Measurements from ENCODE around the gene FBXO3. TPM values are rescaled to one million over a fixed set of nuclear protein-coding genes. Genes with fewer than 3 reads are reported as not detected.

Gene FBXO3
- total RNA-seq, 1 donor from 2014 or later, result 13.9 TPM

DNA sequence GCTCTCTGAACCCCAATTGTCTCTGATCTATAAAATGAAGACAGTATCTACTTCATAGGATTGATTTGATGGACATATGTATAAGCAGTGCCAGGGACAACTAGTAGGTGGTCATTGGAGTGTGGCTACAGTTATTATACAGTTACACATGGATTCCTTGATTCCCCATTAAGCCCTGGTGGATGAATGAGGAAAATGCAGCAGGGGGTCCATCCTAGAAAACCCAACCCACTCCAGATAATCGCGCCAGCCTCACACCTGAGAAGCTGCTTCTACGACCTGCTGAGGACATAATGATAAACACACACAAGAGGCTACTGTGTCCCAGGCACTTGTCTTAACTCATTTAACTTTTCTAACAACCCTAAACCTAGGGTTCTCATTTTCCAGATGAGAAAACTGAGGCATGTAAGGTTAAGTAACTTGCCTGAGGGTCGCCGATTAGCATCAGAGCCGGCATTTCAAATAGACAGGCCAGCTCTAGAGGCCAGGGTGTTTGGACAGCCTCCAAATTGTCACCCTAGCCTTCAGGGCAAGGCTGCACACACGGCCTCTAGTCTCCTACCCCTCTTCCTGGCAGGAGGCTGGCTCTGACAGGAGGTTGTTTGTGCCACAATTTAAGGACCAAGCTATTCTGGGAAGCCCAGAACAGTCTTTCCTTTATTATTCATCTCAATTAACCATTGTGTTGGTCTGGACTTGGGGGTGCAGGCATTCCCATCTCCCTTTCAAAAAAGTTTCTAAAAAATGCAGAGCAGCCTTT is 69.9 kb downstream of the FBXO3 start:
- Mint-ChIP-seq H3K27ac (no peak overlapping the region), H3K4me1 (ENCODE audit: low read depth) (peaks cover 21% of the 10 kb centered on the region), H3K9me3 (no peaks in the 10 kb centered on the region), H3K36me3 (ENCODE audit: low read depth) (peaks cover 18% of the 10 kb centered on the region), H3K27me3 (ENCODE audit: low read depth) (peaks cover 6% of the 10 kb centered on the region), H3K4me3 (ENCODE audit: low read depth) (no peak overlapping the region)
- intact Hi-C loops (cut with micrococcal nuclease), result loop anchor here (5.0 to 10.0 kb wide), 2 partner anchors 33 to 540 kb away; partner anchors contain the start of genes CD59 and CSTF3
- no peak for DNase-seq (ENCODE audit: low spot score)

DNA sequence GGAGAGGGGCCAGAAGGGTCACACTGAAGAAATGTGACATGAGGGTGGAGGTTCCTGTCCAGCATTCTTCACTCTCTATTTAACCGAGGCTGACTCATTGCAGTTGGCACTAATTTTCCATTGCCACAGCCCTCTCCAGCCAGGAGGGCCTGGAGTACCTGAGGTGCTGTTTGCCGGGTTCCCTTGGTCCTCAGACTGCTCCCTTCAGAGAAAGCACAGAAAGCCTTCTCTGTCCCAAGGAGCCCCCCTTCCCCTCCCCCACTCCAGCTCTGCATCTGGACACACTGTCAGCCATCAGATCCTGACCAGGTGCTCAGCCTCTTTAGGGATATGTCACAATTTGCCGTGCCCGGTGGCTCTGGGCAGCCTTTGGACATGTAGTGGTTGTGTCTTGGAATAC is 70.5 kb downstream of the FBXO3 start:
- Mint-ChIP-seq H3K4me3 (ENCODE audit: low read depth) (no peak overlapping the region), H3K27me3 (ENCODE audit: low read depth) (peaks cover 9% of the 10 kb centered on the region), H3K4me1 (ENCODE audit: low read depth) (peaks cover 21% of the 10 kb centered on the region), H3K9me3 (no peaks in the 10 kb centered on the region), H3K27ac (no peak overlapping the region), H3K36me3 (ENCODE audit: low read depth) (peaks cover 12% of the 10 kb centered on the region)
- no peak for DNase-seq (ENCODE audit: low spot score)
- intact Hi-C loops (cut with micrococcal nuclease), result loop anchor here (5.0 to 10.0 kb wide), 2 partner anchors 34 to 539 kb away; partner anchors contain the start of genes CD59 and CSTF3

DNA sequence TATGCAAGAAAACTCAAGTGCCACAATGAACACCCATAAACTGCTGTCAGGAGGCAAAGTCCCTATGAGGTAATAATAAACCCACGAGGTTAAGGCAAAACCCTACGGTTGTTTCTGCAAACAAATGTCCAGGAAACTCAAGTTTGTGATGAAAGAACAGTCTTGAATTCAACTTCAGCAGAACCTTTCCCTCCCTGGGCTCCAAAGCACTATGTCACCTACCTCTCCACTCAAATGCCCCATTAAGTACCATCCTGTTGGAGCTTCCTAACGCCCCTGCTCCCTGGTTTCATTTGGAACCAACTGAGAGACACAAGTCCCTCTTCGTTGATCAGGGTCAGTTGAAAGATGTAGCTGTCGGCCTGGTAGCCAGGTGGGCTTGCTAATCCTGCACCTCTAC is 71.1 kb downstream of the FBXO3 start:
- peaks cover 8% of the 10 kb centered on the region for H3K36me3 Mint-ChIP-seq (ENCODE audit: low read depth)
- DNase-seq (ENCODE audit: low spot score), result no peak
- intact Hi-C loops (cut with micrococcal nuclease), result loop anchor here (5.0 to 10.0 kb wide), 2 partner anchors 34 to 538 kb away; partner anchors contain the start of genes CD59 and CSTF3
- no peak overlapping the region for H3K27ac Mint-ChIP-seq
- peaks cover 11% of the 10 kb centered on the region for H3K27me3 Mint-ChIP-seq (ENCODE audit: low read depth)
- H3K4me1 Mint-ChIP-seq (ENCODE audit: low read depth), result peaks cover 21% of the 10 kb centered on the region
- H3K9me3 Mint-ChIP-seq, result no peaks in the 10 kb centered on the region
- no peak overlapping the region for H3K4me3 Mint-ChIP-seq (ENCODE audit: low read depth)

DNA sequence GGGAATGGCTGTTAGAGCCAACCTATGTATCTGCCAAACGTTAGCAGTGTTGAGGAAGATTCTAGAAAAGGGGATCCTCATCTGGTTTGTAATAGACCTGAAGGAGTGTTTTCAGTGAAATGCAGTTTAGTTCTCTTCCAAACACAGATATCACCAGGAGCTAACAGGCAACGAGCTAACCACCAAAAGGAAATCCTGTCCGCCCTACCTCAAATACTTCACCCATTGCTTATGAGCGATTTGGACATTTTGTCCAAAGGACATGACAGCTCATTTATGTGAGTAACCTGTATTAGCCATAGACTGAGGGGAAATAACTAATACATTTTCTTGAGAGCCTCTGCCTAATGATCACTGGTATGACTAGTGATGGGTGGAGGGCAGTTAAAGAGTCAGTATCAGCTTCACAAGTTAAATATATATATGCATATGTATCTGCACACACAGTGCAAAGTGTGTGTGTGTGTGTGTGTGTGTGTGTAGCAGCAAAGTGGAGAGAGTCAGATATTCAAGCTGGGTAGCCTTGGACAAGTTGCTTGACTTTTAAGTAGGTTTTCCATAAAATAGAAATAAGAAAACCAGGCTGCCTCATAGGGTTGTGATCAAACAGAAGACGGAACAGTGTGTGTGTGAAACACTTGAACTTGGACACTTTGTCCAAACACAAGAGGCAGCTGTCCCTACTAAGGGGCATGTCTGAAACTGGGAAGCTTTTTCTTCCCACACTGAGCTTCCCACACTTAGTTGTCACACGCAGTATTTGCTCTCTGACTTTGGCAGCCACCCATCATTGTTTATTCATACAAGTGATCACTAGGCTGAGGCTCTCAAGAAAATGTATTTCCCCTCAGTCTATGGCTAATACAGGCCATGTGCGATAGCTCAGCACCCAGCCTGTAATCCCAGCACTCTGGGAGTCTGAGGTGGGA is 72.8 kb downstream of the FBXO3 start:
- Mint-ChIP-seq H3K4me1 (ENCODE audit: low read depth) (peaks cover 16% of the 10 kb centered on the region), H3K4me3 (ENCODE audit: low read depth) (peak overlapping the region; percentile 84), H3K9me3 (no peaks in the 10 kb centered on the region), H3K27me3 (ENCODE audit: low read depth) (peaks cover 26% of the 10 kb centered on the region), H3K27ac (no peak overlapping the region), H3K36me3 (ENCODE audit: low read depth) (peaks cover 4% of the 10 kb centered on the region)
- no peak for DNase-seq (ENCODE audit: low spot score)
- intact Hi-C loops (cut with micrococcal nuclease), result loop anchor here (1.0 to 10.0 kb wide), 4 partner anchors 21 to 537 kb away; partner anchors contain the start of genes CD59, CSTF3 and FBXO3

DNA sequence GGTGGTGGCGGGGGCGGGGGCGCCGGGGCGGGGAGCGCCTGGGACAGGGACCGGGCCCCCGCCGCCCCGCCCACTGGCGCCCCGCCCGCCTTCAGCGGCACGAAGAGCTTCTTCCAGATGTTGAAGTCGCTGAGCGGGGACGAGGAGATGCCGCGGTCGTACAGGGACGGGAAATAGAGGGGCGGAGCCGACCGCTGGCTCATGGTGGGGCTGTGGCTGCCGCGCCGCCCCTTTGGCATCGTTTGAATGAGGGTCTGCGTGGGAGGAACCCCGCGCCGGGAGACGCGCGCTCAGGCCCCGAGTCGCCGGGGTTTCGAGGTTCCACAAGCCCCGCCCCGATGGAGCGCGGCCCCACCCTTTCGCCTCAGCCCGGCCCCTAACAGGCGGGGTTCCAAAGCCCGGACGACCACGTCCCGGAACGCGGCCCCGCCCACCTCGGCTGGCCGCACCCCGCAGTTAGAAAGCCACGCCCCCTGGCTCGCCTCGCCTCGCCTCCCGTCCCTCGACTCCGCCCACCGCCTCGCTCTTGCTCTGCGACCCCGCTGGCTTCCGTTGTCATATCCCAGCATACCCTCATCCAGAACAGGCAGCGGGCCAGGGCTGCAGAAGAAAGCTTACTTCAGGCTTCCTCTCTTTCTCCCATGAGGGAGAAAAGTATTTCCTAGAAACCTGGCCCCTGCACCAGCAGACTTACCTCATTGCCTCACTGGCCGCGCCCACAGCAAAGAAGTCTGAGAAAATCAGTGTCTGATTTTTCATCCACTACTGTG is 73.6 kb downstream of the FBXO3 start, which contains the start of gene C11orf91:
Gene C11orf91 (minus strand): TSS at position 325 of the 770 bp plus-strand sequence. CDS start 86 bp downstream, at position 239.
- intact Hi-C loops (cut with micrococcal nuclease), result loop anchor here (1.0 to 10.0 kb wide), 4 partner anchors 22 to 536 kb away; partner anchors contain the start of genes CD59, CSTF3 and FBXO3
- peaks cover 14% of the 10 kb centered on the region for H3K4me1 Mint-ChIP-seq (ENCODE audit: low read depth)
- H3K27ac Mint-ChIP-seq, result peak within 1 kb of the TSS; percentile 14
- H3K27me3 Mint-ChIP-seq (ENCODE audit: low read depth), result peaks cover 31% of the 10 kb centered on the region
- H3K9me3 Mint-ChIP-seq, result no peaks in the 10 kb centered on the region
- H3K36me3 Mint-ChIP-seq (ENCODE audit: low read depth), result no peaks in the 10 kb centered on the region
- DNase-seq (ENCODE audit: low spot score), result peak; percentile 92
- H3K4me3 Mint-ChIP-seq (ENCODE audit: low read depth), result peak within 1 kb of the TSS; percentile 84

DNA sequence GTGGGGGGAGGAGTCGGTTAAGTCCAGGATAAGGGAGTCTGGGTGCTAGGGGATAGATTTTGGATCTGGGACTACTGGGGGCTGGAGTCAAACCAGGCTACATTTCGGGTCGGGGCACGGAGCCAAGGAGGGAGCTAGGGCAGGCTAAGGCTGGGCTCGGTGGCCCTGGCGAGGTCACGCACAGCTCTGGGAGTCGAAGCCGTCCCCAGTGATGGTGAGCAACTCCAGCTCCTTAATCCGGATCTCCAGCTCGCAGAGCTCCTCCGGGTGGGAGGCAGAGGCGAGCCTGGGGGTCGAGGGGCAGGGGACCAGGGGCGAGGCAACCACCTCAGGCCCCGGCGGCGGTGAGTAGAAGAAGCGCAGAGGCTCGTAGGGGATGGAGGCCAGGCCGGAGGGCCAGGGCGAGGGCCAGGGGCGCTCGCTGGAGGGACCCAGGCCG is 74.2 kb downstream of the FBXO3 start:
- no peaks in the 10 kb centered on the region for H3K9me3 Mint-ChIP-seq
- H3K27me3 Mint-ChIP-seq (ENCODE audit: low read depth), result peaks cover 31% of the 10 kb centered on the region
- intact Hi-C loops (cut with micrococcal nuclease), result loop anchor here (2.0 to 10.0 kb wide), 3 partner anchors 37 to 535 kb away; partner anchors contain the start of genes CD59, CSTF3 and FBXO3
- H3K4me1 Mint-ChIP-seq (ENCODE audit: low read depth), result peaks cover 14% of the 10 kb centered on the region
- DNase-seq (ENCODE audit: low spot score), result no peak
- peak overlapping the region; percentile 8 for H3K27ac Mint-ChIP-seq
- peak overlapping the region; percentile 61 for H3K4me3 Mint-ChIP-seq (ENCODE audit: low read depth)
- no peaks in the 10 kb centered on the region for H3K36me3 Mint-ChIP-seq (ENCODE audit: low read depth)

DNA sequence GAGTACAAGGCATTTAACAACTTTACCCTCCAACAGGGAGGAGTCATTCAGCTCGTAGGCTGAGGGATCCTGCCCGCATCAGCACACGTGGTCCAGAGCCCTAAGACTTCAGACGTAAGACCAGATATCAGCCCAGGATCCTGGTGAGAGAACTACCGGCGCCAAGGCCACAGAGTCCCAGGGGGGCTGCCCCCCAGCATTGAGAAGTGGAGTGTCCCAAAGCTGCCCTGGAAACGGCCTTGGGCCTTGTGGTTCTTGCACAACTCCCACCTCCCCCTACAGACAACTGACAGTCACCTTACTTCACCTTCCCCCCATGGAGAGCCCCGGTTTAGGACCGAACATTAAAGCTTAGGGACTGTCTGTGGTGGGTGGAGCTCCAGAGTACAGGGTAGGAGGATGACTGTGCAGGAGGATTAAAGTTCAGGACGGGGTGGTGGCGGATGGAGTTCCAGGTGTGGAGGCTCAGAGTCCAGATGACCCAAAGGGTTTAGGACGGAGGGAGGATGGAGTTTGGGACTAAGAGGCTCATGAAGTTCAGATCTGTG is 74.7 kb downstream of the FBXO3 start:
- Mint-ChIP-seq H3K27ac (peak overlapping the region; percentile 8), H3K9me3 (no peaks in the 10 kb centered on the region), H3K4me3 (ENCODE audit: low read depth) (peak overlapping the region; percentile 61), H3K36me3 (ENCODE audit: low read depth) (no peaks in the 10 kb centered on the region), H3K4me1 (ENCODE audit: low read depth) (peaks cover 14% of the 10 kb centered on the region), H3K27me3 (ENCODE audit: low read depth) (peaks cover 31% of the 10 kb centered on the region)
- intact Hi-C loops (cut with micrococcal nuclease), result loop anchor here (2.0 to 10.0 kb wide), 3 partner anchors 38 to 535 kb away; partner anchors contain the start of genes CD59, CSTF3 and FBXO3
- DNase-seq (ENCODE audit: low spot score), result no peak

DNA sequence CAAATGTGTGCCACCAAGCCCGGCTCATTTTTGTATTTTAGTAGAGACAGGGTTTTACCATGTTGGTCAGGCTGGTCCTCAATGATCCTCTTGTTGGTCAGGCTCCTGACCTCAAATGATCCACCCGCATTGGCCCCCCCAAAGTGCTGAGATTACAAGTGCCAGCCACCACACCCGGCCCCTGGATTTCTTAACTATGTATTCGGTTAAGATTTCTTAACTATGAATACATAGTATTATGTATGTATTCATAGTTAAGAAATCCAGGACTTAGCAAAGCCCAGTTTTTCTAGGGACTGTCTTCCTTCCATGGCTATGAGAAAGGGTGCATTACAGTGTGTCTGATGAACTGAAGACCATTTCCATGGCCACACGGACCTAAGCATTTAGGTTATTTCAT is 75.4 kb downstream of the FBXO3 start:
- Mint-ChIP-seq H3K4me3 (ENCODE audit: low read depth) (no peak overlapping the region), H3K27ac (no peak overlapping the region), H3K27me3 (ENCODE audit: low read depth) (peaks cover 31% of the 10 kb centered on the region), H3K36me3 (ENCODE audit: low read depth) (no peaks in the 10 kb centered on the region), H3K9me3 (no peaks in the 10 kb centered on the region), H3K4me1 (ENCODE audit: low read depth) (peaks cover 14% of the 10 kb centered on the region)
- DNase-seq (ENCODE audit: low spot score), result no peak
- intact Hi-C loops (cut with micrococcal nuclease), result no loop called here

DNA sequence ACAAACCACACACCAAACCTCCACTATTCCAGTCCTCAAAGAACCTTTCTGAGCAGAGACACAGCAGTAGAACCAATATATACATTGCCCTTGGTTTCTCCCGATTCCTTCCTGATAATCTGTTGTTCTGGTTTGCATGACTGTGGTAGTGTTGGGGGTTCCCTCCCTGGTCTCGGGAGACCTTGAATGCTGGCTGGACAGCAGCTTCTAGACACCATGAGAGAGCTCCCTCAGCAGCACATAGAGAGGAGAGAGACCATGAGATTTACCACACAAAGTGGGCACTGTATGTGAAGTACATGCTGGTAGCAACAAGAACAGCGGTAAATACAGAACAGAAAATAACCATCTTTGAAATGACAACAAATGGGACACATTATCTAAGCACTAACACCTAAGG is 76.3 kb downstream of the FBXO3 start:
- no peaks in the 10 kb centered on the region for H3K9me3 Mint-ChIP-seq
- H3K36me3 Mint-ChIP-seq (ENCODE audit: low read depth), result no peaks in the 10 kb centered on the region
- peaks cover 14% of the 10 kb centered on the region for H3K4me1 Mint-ChIP-seq (ENCODE audit: low read depth)
- intact Hi-C loops (cut with micrococcal nuclease), result no loop called here
- no peak overlapping the region for H3K27ac Mint-ChIP-seq
- H3K4me3 Mint-ChIP-seq (ENCODE audit: low read depth), result no peak overlapping the region
- DNase-seq (ENCODE audit: low spot score), result no peak
- peaks cover 34% of the 10 kb centered on the region for H3K27me3 Mint-ChIP-seq (ENCODE audit: low read depth)

DNA sequence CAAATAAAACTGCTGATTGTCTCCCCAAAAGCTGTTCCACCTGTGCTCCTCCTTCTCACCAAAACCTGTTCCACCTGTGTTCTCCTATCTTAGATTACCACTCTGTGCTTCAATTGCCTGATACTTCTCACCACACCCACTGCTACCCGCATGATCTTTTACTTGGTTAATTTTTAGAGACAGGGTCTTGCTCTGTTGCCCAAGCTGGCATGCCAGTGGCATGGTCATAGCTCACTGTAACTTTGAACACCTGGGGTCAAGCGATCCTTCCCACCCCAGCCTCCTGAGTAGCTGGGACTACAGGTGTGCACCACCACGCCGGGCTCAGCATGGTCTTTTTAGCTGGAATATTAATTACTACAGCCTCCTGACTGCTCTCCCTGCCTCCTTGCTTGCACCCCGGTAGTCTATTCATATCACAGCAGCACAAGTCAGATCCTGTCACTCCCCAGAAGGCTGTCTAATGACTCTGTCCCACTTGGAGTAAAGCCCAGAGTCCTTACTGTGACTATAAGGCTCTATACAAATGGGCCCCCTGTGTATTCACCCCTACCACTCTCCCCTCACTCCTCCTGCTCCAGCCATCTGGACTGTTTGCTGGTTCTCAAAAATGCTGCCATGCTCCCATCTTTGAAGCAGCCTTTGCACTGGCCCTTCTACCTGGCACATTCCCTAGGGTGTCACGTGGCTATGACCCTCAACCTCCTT is 77.2 kb downstream of the FBXO3 start:
- Mint-ChIP-seq H3K4me1 (ENCODE audit: low read depth) (peaks cover 14% of the 10 kb centered on the region), H3K9me3 (no peaks in the 10 kb centered on the region), H3K4me3 (ENCODE audit: low read depth) (no peak overlapping the region), H3K27me3 (ENCODE audit: low read depth) (peaks cover 33% of the 10 kb centered on the region), H3K27ac (no peak overlapping the region), H3K36me3 (ENCODE audit: low read depth) (no peaks in the 10 kb centered on the region)
- no peak for DNase-seq (ENCODE audit: low spot score)
- intact Hi-C loops (cut with micrococcal nuclease), result no loop called here

DNA sequence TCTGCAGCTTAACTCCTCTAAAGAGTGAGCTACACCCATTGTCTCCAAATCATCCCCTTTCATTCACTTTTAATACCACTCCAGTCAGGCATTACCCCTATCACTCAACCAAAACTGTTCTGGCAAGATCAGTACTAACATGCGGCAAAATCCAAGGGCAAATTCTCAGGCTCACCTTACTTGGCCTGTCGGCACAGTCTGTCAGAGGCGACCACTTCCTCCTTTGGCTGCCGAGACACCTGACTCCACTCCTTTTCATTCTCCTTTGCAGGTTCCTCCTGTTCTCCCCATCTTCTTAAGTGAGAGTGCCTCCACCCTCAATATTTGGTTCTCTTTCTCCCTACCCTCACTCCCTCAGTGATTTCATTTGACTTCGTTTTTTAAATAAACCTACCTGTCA is 77.9 kb downstream of the FBXO3 start:
- peaks cover 33% of the 10 kb centered on the region for H3K27me3 Mint-ChIP-seq (ENCODE audit: low read depth)

More for the DNA sequence above, 77.9 kb downstream of the FBXO3 start:
- Mint-ChIP-seq H3K27ac (no peak overlapping the region), H3K9me3 (no peaks in the 10 kb centered on the region), H3K4me3 (ENCODE audit: low read depth) (no peak overlapping the region), H3K36me3 (ENCODE audit: low read depth) (no peaks in the 10 kb centered on the region), H3K4me1 (ENCODE audit: low read depth) (peaks cover 11% of the 10 kb centered on the region)
- DNase-seq (ENCODE audit: low spot score), result no peak
- intact Hi-C loops (cut with micrococcal nuclease), result no loop called here
